Fibroblast of pulmonary artery (primary cell): ENCODE results near the gene CPSF3.

ENCODE experiments used
- DNase-seq: peaks from one replicate; pipeline ENCODE4 v3.0.0-alpha.2; 2010; ENCODE audit warnings: low read depth
- H3K4me3 ChIP-seq: replicated peaks from 2 replicates; pipeline ENCODE4 v1.5.1; 2011; ENCODE audit warnings: low read depth, mild to moderate bottlenecking, control low read depth, low read length, moderate library complexity
- CTCF ChIP-seq: IDR thresholded peaks from 2 replicates; pipeline ENCODE4 v1.5.1; 2011; ENCODE audit warnings: mild to moderate bottlenecking, control low read depth, low read length, inconsistent platforms; ENCODE audit errors: missing control alignments

Gene CPSF3

GRCh38 chr2:9398881-9399780, 24.3 kb upstream of the CPSF3 start:
- H3K4me3 ChIP-seq = no peak overlapping the region
- TF ChIP-seq CTCF = no peak
- no peak for DNase-seq

GRCh38 chr2:9400268-9401058, 23.0 kb upstream of the CPSF3 start:
- TF ChIP-seq CTCF = no peak
- DNase-seq = no peak
- H3K4me3 ChIP-seq = no peak overlapping the region

GRCh38 chr2:9401059-9401547, 22.4 kb upstream of the CPSF3 start:
- H3K4me3 ChIP-seq = no peak overlapping the region
- DNase-seq = no peak
- no peak for TF ChIP-seq CTCF

- TF ChIP-seq CTCF = no peak
- H3K4me3 ChIP-seq = no peak overlapping the region
- no peak for DNase-seq
These were observed 21.6 kb upstream of the CPSF3 start for GRCh38 chr2:9401646-9402371.

- TF ChIP-seq CTCF = no peak
- H3K4me3 ChIP-seq = no peak overlapping the region
- DNase-seq = peak; percentile 27
These were observed 19.5 kb upstream of the CPSF3 start for GRCh38 chr2:9403924-9404323.

DNA sequence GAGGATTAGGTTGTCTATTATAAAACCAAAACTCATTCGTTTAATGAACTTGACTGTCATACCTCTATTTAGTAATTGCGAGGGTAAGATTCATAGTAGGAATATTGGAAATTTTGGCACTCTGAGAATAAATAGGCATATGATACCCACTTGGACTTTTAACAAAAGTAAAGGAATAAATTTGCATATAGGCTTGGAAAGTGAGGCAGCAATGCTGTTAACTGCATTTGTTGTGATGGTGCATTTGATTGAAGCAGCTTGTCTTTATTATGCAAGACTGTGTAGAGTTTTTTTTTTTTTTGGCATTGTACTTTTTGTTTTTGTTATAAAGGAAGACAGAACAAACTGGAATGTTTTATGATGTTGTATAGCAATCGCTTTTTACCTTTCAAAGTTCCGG, 19.0 kb upstream of the CPSF3 start:
- H3K4me3 ChIP-seq = no peak overlapping the region
- DNase-seq = no peak
- no peak for TF ChIP-seq CTCF
